Neutrophil (primary cell): ENCODE results near the gene FBN2.
"Not testable (repeated sequence)": the region's sequence is repeated elsewhere in the genome, so short reads cannot be mapped to it uniquely, and the experiment has no call there.

ENCODE experiments used
- H3K27ac ChIP-seq: fragments of 200-600 bp; sonication (generic); 2 replicates; pipeline ENCODE4 v1.5.1; 2016; ENCODE audit warnings: mild to moderate bottlenecking, moderate library complexity
- H3K27me3 ChIP-seq: fragments of 200-600 bp; sonication (generic); 2 replicates; pipeline ENCODE4 v1.6.0; 2016; ENCODE audit warnings: mild to moderate bottlenecking
- H3K36me3 ChIP-seq: fragments of 200-600 bp; sonication (generic); 2 replicates; pipeline ENCODE4 v1.5.1; 2017
- H3K4me1 ChIP-seq, 2 experiments: fragments of 200-600 bp in 1 of 2; sonication (generic) in 1 of 2; 1 replicate in 1 of 2; 2 replicates in 1 of 2; pipeline versions ENCODE4 v1.5.1 to v1.6.1; 2013 to 2016; ENCODE audit warnings: low read depth in 1 of 2, low read length in 1 of 2, mild to moderate bottlenecking in 1 of 2, moderate library complexity in 1 of 2; ENCODE audit not compliant: control insufficient read depth in 1 of 2, insufficient read depth in 1 of 2
- H3K4me3 ChIP-seq, 2 experiments: fragments of 200-600 bp in 1 of 2; sonication (generic) in 1 of 2; 1 replicate in 1 of 2; 2 replicates in 1 of 2; pipeline ENCODE4 v1.5.1; 2013 to 2016; ENCODE audit warnings: low read depth in 1 of 2, low read length in 1 of 2, mild to moderate bottlenecking in 1 of 2, moderate library complexity in 1 of 2
- H3K9me3 ChIP-seq: fragments of 200-600 bp; sonication (generic); 2 replicates; pipeline ENCODE4 v1.5.1; 2016
- TF ChIP-seq, protein P1 (sequence below): fragments of 200-600 bp; sonication (generic); IDR thresholded peaks from 2 replicates; pipeline ENCODE4 v1.5.1; 2016; ENCODE audit warnings: antibody characterized with exemption

The FBN2 gene

GRCh38 chr5:128455841-128456361 is 82.1 kb downstream of the FBN2 start:
- H3K4me3 ChIP-seq: no peak overlapping the region
- TF ChIP-seq, protein P1, sequence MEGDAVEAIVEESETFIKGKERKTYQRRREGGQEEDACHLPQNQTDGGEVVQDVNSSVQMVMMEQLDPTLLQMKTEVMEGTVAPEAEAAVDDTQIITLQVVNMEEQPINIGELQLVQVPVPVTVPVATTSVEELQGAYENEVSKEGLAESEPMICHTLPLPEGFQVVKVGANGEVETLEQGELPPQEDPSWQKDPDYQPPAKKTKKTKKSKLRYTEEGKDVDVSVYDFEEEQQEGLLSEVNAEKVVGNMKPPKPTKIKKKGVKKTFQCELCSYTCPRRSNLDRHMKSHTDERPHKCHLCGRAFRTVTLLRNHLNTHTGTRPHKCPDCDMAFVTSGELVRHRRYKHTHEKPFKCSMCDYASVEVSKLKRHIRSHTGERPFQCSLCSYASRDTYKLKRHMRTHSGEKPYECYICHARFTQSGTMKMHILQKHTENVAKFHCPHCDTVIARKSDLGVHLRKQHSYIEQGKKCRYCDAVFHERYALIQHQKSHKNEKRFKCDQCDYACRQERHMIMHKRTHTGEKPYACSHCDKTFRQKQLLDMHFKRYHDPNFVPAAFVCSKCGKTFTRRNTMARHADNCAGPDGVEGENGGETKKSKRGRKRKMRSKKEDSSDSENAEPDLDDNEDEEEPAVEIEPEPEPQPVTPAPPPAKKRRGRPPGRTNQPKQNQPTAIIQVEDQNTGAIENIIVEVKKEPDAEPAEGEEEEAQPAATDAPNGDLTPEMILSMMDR: no peak
- no peaks in the 10 kb centered on the region for H3K4me1 ChIP-seq
- H3K36me3 ChIP-seq: no peaks in the 10 kb centered on the region
- H3K27me3 ChIP-seq: no peaks in the 10 kb centered on the region
- no peak overlapping the region for H3K27ac ChIP-seq
- H3K9me3 ChIP-seq: no peaks in the 10 kb centered on the region

DNA sequence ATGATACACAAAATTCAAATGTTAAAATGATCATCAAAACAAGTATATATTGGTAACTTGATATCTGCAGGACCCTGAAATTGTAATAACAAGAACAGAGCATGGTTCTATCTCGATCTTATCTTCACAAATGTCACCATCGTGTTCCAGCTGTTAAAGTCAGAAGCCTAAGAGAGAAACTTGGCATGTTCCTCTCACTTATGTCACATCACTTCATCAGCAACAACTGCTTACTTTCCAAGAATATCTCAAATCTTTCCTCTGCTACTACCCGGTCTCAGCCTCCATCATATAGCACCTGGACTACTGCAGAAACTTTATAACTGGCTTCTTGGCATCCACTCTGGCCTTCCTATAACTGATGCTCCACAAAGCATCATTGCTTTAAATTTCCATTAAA is 84.9 kb downstream of the FBN2 start:
- Histone ChIP-seq H3K27ac (no peak overlapping the region), H3K36me3 (no peaks in the 10 kb centered on the region), H3K4me1 (no peaks in the 10 kb centered on the region), H3K27me3 (no peaks in the 10 kb centered on the region), H3K4me3 (no peak overlapping the region), H3K9me3 (peaks cover 3% of the 10 kb centered on the region)
- TF ChIP-seq, protein P1: no peak

- H3K27me3 ChIP-seq, H3K4me1 ChIP-seq, H3K4me3 ChIP-seq, H3K9me3 ChIP-seq, H3K27ac ChIP-seq, H3K36me3 ChIP-seq: not testable (repeated sequence)
Measured at GRCh38 chr5:128447224-128447623, 90.8 kb downstream of the FBN2 start.

- Histone ChIP-seq H3K36me3 (no peaks in the 10 kb centered on the region), H3K9me3 (no peaks in the 10 kb centered on the region), H3K4me3 (no peak overlapping the region), H3K27me3 (no peaks in the 10 kb centered on the region), H3K27ac (no peak overlapping the region), H3K4me1 (no peaks in the 10 kb centered on the region)
- TF ChIP-seq, protein P1: no peak
Measured at GRCh38 chr5:128441941-128442350, 96.1 kb downstream of the FBN2 start.

- H3K27me3 ChIP-seq: no peaks in the 10 kb centered on the region
- H3K27ac ChIP-seq: no peak overlapping the region
- no peaks in the 10 kb centered on the region for H3K9me3 ChIP-seq
- H3K4me3 ChIP-seq: no peak overlapping the region
- no peaks in the 10 kb centered on the region for H3K36me3 ChIP-seq
- TF ChIP-seq, protein P1: no peak
- H3K4me1 ChIP-seq: no peaks in the 10 kb centered on the region
Measured at GRCh38 chr5:128441165-128441564, 96.9 kb downstream of the FBN2 start.

- no peak overlapping the region for H3K27ac ChIP-seq
- H3K9me3 ChIP-seq: no peaks in the 10 kb centered on the region
- no peaks in the 10 kb centered on the region for H3K36me3 ChIP-seq
- H3K4me3 ChIP-seq: no peak overlapping the region
- no peaks in the 10 kb centered on the region for H3K27me3 ChIP-seq
- H3K4me1 ChIP-seq: no peaks in the 10 kb centered on the region
- TF ChIP-seq, protein P1: no peak
Measured at GRCh38 chr5:128436749-128437188, 101.3 kb downstream of the FBN2 start.
